Testis (tissue), 2 donors: ENCODE data around the gene TTC7B.

ENCODE experiments used
- POLR2A ChIP-seq: fragments of 450-650 bp; IDR thresholded peaks from one replicate; pipeline ENCODE4 v1.6.1; 2017; ENCODE audit warnings: antibody characterized with exemption, mild to moderate bottlenecking, moderate library complexity
- TF ChIP-seq, protein P1 (sequence below), 3 experiments: fragments of 450-650 bp in 2 of 3; fragments of 200-600 bp in 1 of 3; sonication (generic) in 1 of 3; IDR thresholded peaks; one replicate each; pipeline ENCODE4 v1.5.1; 2016 to 2019; ENCODE audit warnings: antibody characterized with exemption in 3 of 3, mild to moderate bottlenecking in 2 of 3, moderate library complexity in 1 of 3

DNA sequence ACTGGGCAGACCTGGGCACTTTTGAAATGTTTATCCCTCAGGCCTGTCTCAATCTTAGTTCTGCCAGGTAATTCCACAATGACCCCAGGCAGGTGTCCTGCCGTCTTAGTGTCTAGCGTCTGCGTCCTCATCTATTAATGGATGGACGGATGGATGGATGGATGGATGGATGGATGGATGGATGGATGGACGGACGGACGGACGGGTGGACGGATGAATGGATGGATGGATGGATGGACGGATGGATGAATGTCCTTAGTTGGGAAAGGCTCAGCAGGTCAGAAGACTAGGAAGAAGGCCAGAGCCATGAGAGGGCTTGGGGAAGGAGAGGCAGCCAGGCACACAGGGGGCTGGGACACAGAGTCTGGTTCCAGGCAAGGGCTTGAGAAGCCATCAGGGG lies 278.1 kb downstream of the TTC7B start:
- TF ChIP-seq, protein P1, sequence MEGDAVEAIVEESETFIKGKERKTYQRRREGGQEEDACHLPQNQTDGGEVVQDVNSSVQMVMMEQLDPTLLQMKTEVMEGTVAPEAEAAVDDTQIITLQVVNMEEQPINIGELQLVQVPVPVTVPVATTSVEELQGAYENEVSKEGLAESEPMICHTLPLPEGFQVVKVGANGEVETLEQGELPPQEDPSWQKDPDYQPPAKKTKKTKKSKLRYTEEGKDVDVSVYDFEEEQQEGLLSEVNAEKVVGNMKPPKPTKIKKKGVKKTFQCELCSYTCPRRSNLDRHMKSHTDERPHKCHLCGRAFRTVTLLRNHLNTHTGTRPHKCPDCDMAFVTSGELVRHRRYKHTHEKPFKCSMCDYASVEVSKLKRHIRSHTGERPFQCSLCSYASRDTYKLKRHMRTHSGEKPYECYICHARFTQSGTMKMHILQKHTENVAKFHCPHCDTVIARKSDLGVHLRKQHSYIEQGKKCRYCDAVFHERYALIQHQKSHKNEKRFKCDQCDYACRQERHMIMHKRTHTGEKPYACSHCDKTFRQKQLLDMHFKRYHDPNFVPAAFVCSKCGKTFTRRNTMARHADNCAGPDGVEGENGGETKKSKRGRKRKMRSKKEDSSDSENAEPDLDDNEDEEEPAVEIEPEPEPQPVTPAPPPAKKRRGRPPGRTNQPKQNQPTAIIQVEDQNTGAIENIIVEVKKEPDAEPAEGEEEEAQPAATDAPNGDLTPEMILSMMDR (IDR thresholded peaks at IDR 0.05): no peak
- no peak for TF ChIP-seq POLR2A
